GM19023 (cell line): Measurements from ENCODE around the gene EGFLAM.
"Not testable (repeated sequence)": the region's sequence is repeated elsewhere in the genome, so short reads cannot be mapped to it uniquely, and the experiment has no call there.

Experiments used
- ATAC-seq: cut with Tn5 transposase; IDR thresholded peaks from one replicate; pipeline ENCODE4 v1.9.1; 2021; ENCODE audit warnings: mild to moderate bottlenecking, moderate library complexity; ENCODE audit not compliant: unreplicated experiment

Gene EGFLAM

DNA sequence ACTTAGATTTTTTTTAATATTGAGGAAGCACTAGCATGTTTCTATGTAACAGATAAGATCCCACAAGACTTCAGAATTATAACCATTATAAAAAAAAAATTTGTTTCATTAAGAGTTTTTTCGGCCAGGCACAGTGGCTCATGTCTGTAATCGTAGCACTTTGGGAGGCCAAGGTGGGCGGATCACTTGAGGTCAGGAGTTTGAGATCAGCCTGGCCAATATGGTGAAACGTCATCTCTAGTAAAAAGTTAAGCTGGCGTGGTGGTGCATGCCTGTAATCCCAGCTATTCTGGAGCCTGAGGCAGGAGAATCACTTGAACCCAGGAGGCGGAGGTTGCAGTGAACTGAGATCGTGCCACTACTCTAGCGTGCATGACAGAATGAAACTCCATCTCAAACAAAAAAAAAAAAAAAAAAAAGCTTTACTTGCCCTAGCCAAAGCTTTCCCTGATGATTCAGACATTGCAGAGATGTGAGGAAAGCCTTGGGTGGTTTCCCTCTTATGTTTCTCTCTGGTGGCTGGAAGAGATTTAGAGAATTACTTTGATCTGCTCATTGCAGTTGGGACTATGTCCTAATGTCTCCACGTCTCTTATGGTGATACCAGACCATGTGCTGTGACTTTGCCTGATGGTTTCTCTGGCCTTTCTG lies 65.4 kb downstream of the EGFLAM start:
- no peak for ATAC-seq

DNA sequence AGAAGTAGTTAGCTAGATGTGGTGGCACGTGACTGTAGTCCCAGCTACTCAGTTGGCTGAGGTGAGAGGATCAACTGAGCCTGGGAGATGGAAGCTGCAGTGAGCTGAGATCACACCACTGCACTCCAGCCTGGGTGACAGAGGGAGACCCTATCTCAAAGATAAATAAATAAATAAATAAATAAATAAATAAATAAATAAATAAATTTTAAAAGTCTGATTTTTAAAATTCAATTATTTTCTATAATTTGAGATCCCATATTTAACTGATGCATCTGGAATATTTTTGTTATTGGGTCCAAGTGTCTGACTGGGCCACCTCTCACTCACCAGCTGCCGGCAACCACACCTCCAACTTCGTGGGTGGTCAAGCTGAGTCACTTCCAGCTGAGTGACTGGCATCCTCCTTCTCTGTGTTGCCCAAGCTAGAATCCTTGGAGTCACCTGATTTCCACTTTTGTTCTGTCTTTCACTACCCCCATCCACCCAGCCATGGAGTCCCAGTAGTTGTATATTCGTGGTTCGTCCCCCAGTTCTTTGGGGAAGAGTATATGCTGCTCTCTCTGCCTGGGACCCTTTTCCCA lies 70.9 kb downstream of the EGFLAM start:
- ATAC-seq, result no peak

DNA sequence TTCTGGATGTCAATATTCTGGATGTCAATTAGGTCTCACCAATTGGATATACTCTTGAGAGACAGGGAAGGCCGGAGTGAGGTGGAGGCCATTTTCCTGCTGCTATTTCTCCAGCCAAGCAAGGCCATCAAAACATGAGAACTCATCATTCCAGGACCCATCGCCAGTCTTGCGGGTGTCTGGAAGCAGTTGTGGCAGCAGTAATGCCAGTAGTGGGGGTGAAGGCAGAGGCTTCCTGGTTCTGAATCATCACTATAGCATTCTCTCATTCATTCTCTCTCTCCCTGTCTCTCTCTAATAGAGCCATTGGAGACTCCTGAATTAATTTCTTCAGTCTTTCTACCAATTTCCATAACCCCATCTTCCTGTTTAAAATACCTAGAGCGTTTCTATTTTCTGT lies 71.8 kb downstream of the EGFLAM start:
- no peak for ATAC-seq

DNA sequence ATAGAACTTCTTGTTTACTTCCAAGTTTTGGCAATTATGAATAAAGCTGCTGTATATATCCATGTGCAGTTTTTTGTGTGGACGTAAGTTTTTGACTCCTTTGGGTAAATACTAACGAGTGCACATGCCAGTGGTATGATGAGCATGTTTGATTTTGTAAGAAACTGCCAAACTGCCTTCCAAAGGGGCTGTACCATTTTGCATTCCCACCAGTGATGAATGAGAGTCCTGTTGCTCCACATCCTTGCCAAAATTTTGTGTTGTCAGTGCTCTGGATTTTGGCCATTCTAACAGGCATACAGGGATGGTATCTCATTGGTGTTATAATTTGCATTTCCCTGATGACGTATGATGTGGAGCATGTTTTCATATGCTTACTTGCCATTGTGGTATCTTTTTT lies 73.5 kb downstream of the EGFLAM start:
- ATAC-seq, result no peak

DNA sequence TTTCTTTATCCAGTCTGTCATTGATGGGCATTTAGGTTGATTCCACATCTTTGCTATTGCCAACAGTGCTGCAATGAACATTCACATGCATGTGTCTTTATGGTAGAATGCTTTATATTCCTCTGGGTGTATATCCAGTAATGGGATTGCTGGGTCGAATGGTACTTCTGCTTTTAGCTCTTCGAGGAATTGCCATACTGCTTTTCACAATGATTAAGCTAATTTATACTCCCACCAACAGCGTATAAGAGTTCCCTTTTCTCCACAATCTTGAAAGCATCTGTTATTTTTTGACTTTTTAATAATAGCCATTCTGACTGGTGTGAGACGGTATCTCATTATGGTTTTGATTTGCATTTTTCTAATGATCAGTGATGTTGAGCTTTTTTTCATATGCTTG lies 74.8 kb downstream of the EGFLAM start:
- not testable (repeated sequence) for ATAC-seq

DNA sequence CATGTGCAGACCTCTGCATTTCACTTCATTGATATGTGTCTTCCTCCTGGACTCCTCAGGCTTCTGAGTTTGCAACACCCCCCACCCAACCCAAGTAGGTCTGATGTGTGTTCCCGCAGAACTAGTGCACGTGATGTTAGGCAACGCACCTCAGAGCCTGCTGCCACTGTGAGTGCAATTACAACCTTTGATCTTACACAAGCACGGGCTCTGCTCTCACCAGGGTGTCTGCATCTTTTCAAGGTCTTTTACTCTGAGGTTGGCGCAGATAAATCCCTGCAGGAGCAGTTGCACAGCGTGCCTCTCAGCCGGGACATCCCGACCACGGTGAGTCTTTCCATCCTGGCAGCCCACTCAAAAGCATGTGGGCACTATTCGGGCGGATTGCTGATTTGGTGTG lies 80.1 kb downstream of the EGFLAM start:
- ATAC-seq, result no peak

DNA sequence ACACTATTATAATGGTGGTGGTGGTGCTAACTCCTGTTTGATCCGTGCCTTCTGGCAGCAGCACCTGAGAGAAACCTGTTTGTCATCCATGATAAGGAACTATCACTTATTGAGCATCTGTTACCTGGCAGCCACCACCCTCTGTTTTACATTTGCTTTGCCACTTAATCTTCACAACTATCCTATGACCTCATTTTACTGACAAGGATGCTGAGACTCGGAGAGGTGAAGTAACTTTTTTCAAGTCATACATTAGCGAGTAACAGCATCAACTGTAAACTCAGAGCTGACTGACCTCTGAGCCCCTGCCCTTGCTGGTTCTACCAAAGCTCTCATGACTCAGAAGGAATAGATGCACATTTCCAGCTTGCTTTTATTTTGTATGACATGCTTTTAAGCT lies 81.1 kb downstream of the EGFLAM start:
- no peak for ATAC-seq

DNA sequence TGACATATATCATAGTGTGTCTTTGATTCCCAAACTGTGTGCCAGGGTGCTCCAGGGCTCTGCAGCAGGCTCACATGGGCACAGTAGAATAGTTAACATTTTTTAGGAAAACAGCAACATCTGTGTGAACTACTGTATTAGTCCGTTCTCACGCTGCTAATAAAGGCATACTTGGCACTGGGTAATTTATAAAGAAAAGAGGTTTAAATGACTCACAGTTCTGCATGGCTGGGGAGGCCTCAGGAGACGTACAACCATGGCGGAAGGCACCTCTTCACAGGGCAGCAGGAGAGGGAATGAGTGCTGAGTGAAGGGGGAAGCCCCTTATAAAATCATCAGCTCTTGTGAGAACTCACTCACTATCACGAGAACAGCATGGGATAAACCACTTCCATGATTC lies 82.7 kb downstream of the EGFLAM start:
- ATAC-seq, result no peak

DNA sequence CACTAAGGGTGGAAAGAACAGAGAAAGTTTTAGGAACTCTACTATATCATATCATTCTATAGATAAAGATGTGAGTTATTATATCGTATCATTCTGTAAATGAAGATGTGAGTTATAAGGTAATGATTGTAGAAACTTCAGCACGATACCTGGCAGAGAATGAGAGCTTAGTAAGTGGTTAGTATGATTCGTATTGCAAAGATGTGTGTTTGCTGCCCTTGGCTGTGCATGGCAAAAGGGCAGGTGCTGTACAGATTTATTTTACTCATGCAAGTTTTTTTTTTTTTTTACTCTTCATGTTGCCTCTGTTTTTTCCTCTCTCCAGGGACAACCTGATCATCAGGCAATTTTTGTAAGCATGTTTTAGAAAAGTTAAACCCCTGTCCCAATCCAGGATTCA lies 83.3 kb downstream of the EGFLAM start:
- no peak for ATAC-seq

DNA sequence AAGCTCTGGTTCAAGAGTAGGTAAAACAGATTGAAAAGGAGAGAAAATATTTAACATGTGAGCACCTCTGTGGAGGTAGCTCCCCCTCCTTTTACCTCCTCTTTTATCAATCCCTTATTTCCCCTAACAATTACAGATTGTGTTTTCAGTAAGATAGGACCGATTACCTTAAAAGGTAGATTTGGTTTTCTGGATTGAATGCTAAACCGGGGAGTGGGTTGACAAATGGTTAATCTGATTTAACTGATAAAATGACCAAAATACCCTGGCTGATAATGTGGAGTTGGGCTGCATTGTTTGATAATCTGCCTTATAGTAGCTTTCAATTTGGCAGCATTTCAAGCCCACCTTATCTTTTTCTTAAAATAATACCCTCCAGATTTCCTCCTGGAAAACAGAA lies 83.9 kb downstream of the EGFLAM start:
- no peak for ATAC-seq

DNA sequence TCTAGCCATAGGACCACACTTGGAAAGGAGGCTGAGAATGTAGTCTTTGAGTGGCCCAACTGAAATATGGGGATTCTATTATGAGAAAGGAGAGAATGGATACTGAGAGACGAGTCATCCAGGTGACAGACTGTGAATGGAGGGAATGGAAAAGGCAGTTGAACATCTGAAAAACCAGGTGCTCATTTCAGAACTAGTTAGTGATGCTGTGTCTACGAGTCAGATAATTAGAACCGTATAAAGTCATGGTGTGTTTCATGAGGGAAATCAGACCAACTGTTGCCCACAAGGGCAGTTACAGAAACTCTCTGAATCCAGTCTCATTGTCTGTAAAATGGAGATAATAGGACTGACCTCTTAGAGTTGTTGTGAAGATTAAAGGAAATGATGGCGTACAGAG lies 86.5 kb downstream of the EGFLAM start:
- ATAC-seq, result no peak

DNA sequence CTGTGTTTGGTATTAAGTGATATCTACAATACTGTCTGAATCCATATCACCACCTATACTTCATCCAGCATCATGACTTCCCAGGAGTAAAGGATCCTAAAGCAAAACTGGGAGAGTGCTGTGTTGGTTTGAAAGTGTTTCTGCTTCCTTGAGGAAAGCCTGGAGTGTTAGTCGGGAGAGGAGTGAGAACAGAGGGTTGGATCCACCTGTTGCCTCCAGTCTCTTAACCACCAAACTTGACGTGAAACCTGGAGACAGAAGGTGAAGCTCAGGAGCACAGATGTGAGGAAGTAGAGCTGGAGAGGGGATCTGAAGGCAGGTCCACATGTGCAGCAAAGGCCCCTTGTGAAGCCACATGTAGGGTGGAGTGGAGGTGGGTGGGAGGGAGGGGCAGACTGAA lies 88.2 kb downstream of the EGFLAM start:
- no peak for ATAC-seq

DNA sequence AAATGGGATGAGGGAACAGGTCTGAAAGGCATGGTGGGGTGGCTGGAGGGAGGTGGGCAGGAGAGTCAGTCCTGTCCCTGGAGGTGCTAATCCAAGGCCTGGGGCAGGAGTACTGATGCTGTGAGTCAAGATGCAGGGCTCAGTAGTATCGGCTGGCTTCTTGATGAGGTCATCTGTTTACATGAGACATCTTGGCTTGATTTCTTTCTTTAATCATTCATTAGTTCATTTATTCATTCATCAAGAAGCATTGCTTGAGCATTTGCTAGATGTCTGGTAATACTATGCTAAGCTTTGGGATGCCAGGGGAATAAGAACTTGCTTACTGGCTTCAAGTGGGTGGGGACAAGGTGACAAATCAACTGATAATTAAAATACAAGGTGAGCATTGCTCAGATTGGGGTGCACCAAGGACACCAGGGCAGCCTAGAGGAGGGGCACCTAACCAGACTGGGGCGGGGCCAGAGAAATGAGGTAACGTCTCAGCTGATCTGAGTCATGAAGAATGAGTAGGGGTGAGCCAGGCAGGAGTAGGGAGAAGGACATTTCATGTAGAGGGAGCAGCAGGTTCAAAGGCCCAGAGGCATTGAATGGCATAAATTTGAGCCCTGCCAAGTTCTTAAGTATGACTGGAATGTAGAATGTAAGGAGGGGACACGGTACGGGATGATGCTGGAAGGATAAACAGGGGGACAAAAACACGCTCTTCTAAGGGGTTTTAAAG lies 88.8 kb downstream of the EGFLAM start:
- ATAC-seq, result no peak

DNA sequence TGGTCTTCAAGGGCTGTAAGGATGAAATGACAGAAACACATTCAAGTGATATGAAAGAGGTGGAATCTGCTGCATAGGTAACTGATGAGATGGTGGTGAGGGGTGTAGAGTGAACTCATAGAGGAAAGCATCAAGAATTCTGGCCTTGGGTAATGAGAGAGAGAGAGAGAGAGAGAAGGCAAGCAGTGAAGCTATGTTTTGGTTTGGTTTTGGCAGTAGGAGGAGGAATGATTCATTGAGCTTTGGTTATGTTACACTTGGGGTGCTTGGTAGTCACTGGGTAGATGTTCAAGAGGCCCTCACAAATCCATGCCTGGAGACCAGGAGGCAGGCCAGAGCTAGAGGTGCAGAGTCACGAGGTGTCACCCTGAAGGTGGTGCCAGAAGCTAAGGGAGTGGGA lies 89.5 kb downstream of the EGFLAM start:
- no peak for ATAC-seq

DNA sequence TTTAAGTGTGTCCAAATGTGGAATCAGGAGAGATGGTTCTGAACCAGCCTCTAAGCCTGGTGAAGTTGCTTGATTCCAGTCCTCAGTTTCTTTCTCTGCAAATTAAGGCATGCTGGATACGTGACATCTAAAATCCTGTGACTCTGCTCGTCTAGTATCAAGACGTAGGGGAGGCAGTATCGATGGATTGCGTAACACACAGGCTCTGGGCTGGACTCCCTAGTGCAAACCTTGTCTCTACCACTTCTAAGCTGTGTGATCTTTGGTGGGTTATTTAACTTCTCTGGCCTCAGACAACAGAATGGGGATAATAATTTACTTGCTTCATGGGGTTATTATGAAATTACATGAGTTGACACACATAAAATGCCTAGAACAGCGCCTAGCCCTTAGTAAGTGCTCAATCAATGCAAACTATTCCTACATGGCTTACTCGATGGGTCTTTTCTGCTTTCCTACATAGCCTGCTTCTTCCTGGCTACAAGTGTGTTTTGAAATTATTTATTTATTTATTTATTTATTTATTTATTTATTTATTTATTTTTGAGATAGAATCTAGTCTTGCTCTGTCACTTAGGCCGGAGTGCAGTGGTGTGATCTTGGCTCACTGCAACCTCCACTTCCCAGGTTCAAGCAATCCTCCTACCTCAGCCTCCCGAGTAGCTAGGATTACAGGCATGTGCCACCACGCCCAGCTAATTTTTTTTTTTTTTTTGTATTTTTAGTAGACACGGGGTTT lies 102.1 kb downstream of the EGFLAM start:
- ATAC-seq, result no peak

DNA sequence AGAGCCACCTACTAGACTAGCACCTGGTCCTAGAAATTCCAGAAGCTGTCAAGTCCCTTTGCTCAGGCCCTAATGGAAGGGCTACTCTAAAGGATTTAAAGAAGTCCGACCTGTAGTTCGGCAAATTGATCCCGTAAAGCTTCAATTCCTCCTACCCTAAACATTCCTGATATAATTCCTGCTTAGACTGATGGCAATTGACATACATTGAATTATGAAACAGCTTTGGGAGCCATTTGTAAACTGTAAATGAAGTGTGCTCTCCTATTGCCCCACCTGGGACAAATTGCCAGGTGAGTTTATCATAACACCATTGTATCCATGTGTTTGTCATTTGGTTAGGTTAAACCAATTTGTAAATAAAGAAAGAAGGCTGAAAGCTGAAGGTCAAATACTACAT lies 104.4 kb downstream of the EGFLAM start:
- ATAC-seq, result no peak

DNA sequence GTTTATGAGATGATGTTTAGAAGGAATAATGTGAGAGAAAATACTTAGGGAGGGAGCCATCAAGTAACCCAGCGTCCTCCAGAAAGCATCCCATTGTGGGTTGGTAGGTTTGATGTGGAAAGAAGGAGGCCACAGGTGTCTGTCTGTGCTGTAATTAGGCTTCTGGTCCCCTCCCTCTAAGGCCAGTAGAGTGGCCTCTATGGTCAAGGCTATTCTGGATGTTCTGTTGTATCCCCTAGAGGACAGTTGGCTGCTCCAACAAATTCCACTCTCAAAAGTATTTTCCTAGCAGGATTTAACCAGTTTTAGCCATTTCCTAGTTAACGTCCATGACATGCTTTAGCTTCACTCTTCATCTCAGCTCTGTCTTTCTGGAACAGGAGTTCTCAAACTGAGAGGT lies 106.5 kb downstream of the EGFLAM start:
- no peak for ATAC-seq

DNA sequence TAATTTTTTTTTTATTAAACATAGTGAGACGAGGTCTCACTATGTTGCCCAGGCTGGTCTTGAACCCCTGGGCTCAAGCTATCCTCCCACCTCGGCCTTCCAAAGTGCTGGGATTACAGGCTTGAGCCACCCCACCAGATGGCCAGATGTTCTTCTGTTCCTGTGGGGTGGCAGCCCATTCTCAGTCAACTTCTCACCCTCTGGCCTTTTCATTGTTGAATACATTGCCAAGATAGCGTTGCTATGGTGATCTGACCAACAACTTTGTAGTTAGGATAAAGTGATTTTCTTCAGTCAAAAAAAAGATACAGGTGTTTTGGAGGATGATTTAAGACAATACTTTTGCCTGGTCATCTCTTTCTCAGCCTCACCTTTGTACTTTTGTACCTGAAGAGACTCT lies 109.1 kb downstream of the EGFLAM start:
- ATAC-seq, result no peak

DNA sequence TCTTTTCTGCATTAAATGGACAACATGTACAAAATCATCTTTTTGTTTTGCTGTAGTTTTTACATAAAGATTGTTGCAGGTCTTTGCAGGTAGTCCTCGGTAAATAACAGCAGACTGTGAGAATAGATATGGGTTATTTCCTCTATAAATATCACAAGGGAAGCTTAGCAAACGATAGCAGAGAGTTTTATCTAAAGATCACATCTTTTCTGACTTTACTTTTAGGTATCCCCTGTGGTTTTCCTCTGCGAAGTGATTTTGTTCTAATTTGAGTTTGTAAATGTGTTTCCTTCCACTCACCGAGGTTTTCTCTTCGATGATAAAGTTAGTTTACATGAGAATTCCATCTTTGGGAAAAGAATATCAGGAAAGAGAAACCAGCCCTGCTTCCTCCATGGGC lies 109.6 kb downstream of the EGFLAM start:
- no peak for ATAC-seq

DNA sequence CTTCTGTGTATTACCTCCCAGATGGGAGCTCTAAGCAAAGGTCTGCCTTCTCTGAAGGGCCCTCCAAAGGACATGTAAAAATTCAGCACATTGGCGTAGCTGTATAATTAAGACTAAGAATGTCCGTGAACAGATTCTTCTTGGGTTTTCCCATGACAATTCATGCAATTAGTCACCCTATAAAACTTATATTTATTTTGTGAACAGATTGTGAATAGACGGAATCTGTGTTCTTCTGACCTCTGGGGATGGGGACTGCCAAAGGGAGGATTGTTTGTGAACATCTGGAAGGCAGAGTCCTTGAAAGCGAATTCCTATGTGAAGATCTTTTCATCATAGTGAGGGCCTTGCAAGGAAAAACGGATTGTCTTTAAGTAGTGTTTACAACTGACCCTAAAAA lies 111.3 kb downstream of the EGFLAM start:
- ATAC-seq, result no peak

DNA sequence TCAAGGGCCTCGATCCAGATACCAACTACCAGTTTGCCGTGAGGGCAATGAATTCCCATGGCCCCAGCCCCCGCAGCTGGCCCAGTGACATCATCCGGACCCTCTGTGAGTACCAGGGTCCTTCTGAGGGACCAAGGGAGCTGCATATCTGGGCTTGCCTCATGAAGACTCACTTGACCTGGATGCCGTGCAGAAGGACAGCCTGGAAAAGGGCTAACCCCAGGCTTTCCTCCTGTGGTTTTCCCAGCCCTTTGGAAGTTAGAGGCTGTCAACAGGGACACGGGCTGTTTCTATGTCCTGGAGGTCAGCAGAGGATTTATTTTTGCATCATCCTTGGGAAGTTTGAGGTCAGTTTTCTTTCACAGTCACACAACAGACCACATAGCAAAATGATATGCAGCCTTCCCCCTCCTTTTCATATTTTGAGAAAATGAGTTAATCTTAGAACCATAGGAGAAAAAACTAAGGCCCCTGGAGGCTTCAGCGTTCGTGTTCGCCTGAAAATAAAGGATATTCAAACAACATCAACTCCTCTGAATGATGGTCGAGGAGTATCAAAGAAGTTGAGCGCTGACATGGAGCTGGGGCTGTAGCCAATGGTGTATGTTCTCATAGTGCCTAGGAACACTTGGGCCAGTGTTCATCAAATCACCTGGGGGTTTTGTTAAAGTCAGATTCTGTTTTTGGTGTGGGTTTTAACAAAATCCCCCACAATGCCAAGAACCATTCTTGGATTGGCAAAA lies 112.2 kb downstream of the EGFLAM start:
- ATAC-seq, result no peak
